ENCODE results near the gene PMEL. TPM values are rescaled to one million over a fixed set of nuclear protein-coding genes. Genes with fewer than 3 reads are reported as not detected.

PMEL gene
- total RNA-seq, 1 donor from 2014 or later: not detected

DNA sequence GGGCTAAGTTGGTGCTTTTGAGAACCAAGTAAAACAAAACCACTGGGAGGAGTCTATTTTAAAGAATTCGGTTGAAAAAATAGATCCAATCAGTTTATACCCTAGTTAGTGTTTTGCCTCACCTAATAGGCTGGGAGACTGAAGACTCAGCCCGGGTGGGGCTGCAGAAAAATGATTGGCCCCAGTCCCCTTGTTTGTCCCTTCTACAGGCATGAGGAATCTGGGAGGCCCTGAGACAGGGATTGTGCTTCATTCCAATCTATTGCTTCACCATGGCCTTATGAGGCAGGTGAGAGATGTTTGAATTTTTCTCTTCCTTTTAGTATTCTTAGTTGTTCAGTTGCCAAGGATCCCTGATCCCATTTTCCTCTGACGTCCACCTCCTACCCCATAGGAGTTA is 6.2 kb upstream of the PMEL start:
- intact Hi-C loops (cut with DNase I): no loop called here
- TF ChIP-seq, protein P1, sequence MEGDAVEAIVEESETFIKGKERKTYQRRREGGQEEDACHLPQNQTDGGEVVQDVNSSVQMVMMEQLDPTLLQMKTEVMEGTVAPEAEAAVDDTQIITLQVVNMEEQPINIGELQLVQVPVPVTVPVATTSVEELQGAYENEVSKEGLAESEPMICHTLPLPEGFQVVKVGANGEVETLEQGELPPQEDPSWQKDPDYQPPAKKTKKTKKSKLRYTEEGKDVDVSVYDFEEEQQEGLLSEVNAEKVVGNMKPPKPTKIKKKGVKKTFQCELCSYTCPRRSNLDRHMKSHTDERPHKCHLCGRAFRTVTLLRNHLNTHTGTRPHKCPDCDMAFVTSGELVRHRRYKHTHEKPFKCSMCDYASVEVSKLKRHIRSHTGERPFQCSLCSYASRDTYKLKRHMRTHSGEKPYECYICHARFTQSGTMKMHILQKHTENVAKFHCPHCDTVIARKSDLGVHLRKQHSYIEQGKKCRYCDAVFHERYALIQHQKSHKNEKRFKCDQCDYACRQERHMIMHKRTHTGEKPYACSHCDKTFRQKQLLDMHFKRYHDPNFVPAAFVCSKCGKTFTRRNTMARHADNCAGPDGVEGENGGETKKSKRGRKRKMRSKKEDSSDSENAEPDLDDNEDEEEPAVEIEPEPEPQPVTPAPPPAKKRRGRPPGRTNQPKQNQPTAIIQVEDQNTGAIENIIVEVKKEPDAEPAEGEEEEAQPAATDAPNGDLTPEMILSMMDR (IDR thresholded peaks at IDR 0.05): no peak
- Histone ChIP-seq H3K9me3 (no peaks in the 10 kb centered on the region), H3K4me3 (no peak overlapping the region), H3K27me3 (no peaks in the 10 kb centered on the region), H3K27ac (peak overlapping the region; percentile 85 to 86), H3K36me3 (no peaks in the 10 kb centered on the region), H3K4me1 (peaks cover 3 to 18% of the 10 kb centered on the region in 2 donors)
- DNase-seq (ENCODE audit: low spot score in 2 of 2): no peak

DNA sequence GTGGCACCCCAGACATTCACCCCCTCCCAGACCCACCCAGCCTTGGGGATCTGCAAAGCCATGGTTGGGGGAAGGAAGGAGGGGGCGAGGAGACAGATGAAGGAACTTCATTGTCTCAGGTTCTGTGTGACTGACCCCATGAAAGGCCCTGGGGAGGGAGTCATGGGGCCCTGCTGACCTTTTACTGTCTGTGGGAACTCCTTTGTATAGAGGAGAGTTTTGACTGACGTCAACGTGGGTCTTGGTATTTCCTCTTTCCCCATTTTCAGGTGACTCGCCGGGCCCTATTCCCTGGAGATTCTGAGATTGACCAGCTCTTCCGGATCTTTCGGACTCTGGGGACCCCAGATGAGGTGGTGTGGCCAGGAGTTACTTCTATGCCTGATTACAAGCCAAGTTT is 4.9 kb upstream of the PMEL start:
- no peak for DNase-seq (ENCODE audit: low spot score in 2 of 2)
- Histone ChIP-seq H3K36me3 (no peaks in the 10 kb centered on the region), H3K4me1 (peaks cover 3 to 16% of the 10 kb centered on the region in 2 donors), H3K4me3 (no peak overlapping the region), H3K9me3 (no peaks in the 10 kb centered on the region), H3K27ac (peak overlapping the region in 1 of 2 donors; percentile 86), H3K27me3 (no peaks in the 10 kb centered on the region)
- intact Hi-C loops (cut with DNase I): no loop called here
- TF ChIP-seq, protein P1 (IDR thresholded peaks at IDR 0.05): no peak

DNA sequence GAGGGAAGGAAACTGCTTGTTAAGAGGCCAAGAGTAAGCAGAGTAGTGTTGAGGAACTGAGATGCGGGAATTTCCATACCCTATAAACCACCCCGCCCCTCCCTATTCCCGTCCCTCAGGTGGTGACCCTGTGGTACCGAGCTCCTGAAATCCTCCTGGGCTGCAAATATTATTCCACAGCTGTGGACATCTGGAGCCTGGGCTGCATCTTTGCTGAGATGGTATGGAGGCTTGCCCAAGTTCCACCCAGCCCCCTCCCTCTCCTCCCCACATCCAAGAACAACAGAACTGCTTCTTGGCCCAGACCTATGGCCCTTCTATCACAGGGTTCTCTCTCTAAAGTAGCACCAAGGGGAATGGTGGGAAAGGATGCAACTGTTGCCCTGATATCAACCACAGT is 3.5 kb upstream of the PMEL start:
- H3K27ac ChIP-seq: no peak overlapping the region
- H3K27me3 ChIP-seq: no peaks in the 10 kb centered on the region
- no peak overlapping the region for H3K4me3 ChIP-seq
- H3K9me3 ChIP-seq: no peaks in the 10 kb centered on the region
- H3K36me3 ChIP-seq: no peaks in the 10 kb centered on the region
- DNase-seq (ENCODE audit: low spot score in 2 of 2): no peak
- H3K4me1 ChIP-seq: peaks cover 0 to 13% of the 10 kb centered on the region in 2 donors
- TF ChIP-seq, protein P1 (IDR thresholded peaks at IDR 0.05): no peak
- intact Hi-C loops (cut with DNase I): no loop called here

DNA sequence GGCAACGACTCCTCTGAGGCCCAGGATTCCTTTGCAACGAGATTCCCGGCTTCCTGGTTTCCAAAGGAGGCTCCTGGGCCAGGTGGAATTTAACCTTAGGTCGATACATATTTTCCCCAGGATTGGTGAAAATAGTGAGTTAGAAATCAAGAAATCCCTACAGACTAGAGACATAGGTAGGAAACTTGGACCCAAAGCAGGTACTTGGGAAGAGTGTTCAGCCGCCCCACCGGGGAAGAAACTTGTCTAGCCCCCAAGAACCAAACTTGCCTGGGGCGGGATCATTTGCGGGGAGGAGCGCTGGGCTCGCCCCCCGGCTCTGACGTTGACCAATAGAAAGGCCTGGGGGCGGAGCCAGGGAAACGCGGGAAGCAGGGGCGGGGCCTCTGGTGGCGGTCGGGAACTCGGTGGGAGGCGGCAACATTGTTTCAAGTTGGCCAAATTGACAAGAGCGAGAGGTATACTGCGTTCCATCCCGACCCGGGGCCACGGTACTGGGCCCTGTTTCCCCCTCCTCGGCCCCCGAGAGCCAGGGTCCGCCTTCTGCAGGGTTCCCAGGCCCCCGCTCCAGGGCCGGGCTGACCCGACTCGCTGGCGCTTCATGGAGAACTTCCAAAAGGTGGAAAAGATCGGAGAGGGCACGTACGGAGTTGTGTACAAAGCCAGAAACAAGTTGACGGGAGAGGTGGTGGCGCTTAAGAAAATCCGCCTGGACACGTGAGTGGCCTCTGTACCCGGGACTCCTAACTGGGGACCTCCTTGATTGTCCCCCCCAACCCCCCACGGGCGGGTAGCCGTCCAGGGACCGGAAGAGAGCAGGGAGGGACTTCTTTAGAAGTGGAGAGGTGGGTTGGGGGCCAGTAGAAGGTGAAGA is 803 bp upstream of the PMEL start, which contains the start of gene CDK2:
Gene CDK2, plus strand, starts transcription at position 423 of the 874 bp plus-strand sequence. Its CDS starts 179 bp downstream, at position 602.
- DNase-seq (ENCODE audit: low spot score in 2 of 2): peak; percentile 74 to 97
- peak within 1 kb of the TSS; percentile 83 to 93 for H3K27ac ChIP-seq
- H3K36me3 ChIP-seq: no peaks in the 10 kb centered on the region
- intact Hi-C loops (cut with DNase I): loop anchor here (2.0 kb wide), 1 partner anchor 36 kb away; the partner anchor contains the start of gene DGKA
- peaks cover 0 to 9% of the 10 kb centered on the region in 2 donors for H3K4me1 ChIP-seq
- TF ChIP-seq, protein P1 (IDR thresholded peaks at IDR 0.05): no peak
- no peaks in the 10 kb centered on the region for H3K9me3 ChIP-seq
- H3K4me3 ChIP-seq: peak within 1 kb of the TSS; percentile 92
- H3K27me3 ChIP-seq: no peaks in the 10 kb centered on the region

DNA sequence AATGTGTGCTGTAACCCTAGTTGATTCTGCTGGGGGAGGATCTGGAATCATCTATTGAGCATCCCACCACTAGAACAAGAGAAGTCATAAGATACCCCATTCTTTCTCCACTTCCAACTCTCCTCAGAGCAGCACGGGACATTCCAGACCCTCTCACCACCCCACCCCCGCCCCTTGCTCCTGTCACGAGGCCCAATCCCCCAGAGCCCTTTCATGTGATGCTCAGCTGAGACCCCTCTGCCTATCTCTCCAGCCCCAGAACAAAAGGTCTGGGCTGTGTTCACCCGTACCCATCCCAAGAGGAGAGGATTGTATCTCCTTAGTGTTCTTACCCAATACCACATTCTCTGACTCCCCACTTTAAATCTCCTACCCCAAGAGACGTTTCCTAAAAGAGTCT is 602 bp downstream of the PMEL start:
- H3K27ac ChIP-seq: no peak overlapping the region
- intact Hi-C loops (cut with DNase I): no loop called here
- TF ChIP-seq, protein P1 (IDR thresholded peaks at IDR 0.05): no peak

More for the DNA sequence above, 602 bp downstream of the PMEL start:
- H3K27me3 ChIP-seq: no peaks in the 10 kb centered on the region
- peaks cover 0 to 9% of the 10 kb centered on the region in 2 donors for H3K4me1 ChIP-seq
- no peaks in the 10 kb centered on the region for H3K36me3 ChIP-seq
- no peak overlapping the region for H3K4me3 ChIP-seq
- no peak for DNase-seq (ENCODE audit: low spot score in 2 of 2)
- H3K9me3 ChIP-seq: no peaks in the 10 kb centered on the region

All from ascending aorta (tissue), 2 donors.